GM19193 (cell line): Measurements from ENCODE around the gene ENTPD3.

Experiments used
- POLR2A ChIP-seq: IDR thresholded peaks from 4 replicates; pipeline ENCODE4 v1.6.1; 2011; ENCODE audit not compliant: insufficient read depth, insufficient read length; ENCODE audit errors: extremely low read depth

Gene ENTPD3

DNA sequence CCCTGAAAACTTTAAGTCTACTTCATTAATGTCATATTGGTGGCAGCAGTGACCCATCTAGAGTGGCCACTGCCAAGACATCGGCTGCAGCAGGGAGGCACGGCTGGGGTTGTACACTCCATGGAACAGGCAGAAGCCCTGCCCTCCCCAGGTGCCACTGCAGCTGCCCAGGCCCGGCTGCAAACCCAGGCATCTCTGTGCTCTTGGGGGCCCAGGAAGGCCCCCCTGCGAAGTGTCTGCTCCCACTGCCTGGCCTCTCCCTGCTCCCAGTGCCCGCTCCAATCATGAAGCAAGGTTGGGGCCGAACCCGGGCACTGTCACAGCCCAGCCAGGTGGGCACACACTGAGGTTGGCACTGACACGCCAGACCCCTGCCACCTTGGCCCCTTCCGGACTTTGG is 58.1 kb downstream of the ENTPD3 start:
- no peak for TF ChIP-seq POLR2A

DNA sequence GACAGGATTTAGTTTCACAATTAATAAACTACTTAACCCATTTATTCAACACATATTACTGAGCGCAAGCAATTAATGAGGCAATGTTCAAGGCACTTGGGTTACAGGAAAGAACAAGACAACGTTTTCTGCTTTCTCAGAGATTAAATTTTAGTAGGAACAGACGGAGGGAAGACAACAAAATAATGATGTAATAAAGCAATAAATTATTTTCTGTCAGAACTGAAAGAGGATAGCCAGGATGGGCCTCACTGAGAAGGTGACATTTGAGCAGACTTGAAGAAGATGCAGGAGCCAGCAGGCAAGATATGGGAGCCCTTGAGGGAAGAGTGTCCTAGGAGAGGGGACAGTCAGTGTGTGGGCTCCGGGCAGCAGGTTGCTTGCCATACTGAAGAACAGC is 58.9 kb downstream of the ENTPD3 start:
- no peak for TF ChIP-seq POLR2A

DNA sequence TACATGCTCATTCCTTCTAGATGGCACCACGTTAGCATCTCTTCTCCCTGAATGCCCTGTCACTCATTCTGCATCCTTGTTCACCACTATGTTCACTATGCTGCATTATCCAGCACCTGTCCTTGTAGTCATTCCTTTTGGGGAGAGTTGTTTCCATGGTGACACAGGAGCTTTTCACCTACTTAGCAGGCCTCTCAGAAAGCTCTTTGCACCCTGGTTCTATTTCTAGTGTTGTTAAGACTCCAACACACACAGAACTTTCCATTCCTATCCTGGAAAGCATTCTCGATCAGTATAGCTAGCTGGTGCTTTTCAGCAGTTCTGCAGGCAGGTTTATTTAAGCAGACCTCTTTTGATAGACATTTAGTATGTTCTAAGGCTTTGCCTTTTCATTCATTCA is 63.5 kb downstream of the ENTPD3 start:
- TF ChIP-seq POLR2A: no peak

DNA sequence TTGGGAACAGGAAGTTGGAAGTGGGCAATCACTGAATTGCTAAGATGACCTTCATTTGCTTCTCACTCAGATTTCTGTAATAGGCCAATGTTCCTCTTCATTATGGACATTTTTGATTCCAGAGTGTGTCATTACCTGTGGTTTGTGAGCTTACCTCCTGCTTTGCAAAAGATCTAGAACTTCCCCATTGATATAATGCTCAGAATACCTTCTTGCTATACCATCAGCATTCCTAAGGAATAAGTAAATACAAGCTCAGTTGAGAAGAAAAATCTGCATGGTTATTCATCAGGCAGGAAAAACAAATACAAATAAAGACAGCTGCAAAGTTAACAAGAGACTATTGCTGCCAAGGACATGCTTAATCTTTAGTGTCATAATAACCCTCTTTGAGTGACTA is 64.6 kb downstream of the ENTPD3 start:
- no peak for TF ChIP-seq POLR2A

DNA sequence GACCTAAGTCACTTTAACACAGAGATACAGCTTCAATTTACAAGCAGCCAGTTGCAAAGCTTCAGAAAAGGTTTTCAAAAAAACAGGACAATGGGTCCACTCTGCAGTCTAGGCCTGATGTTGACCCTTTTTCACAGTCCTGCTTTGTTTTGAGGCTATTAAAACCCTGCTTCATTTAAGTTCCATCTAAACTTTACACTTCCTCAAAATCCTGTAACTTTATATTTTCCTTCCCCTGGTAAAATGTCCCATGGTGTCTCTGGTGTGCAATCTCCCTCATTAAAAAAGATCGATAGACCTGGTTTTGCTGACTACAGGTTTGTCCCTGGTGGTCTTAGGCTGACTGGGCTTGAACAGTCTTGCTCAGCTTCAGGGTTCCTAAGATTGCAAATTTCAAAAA is 65.1 kb downstream of the ENTPD3 start:
- TF ChIP-seq POLR2A: no peak

DNA sequence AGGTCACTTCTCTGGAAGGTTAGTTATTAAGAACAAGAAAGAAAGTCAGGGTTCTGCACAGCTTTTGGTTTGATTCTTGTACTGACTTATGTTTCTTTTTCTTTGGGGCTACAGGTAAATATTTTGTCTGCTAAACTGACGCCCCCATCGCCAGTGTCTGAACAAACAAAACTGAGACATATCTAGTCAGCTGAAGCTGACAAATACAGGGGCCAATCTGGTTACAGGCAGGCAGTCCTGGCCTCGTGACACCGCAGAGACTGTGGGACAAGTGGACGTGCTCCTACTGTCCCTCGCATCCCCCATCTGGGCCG is 65.5 kb downstream of the ENTPD3 start:
- TF ChIP-seq POLR2A: no peak

DNA sequence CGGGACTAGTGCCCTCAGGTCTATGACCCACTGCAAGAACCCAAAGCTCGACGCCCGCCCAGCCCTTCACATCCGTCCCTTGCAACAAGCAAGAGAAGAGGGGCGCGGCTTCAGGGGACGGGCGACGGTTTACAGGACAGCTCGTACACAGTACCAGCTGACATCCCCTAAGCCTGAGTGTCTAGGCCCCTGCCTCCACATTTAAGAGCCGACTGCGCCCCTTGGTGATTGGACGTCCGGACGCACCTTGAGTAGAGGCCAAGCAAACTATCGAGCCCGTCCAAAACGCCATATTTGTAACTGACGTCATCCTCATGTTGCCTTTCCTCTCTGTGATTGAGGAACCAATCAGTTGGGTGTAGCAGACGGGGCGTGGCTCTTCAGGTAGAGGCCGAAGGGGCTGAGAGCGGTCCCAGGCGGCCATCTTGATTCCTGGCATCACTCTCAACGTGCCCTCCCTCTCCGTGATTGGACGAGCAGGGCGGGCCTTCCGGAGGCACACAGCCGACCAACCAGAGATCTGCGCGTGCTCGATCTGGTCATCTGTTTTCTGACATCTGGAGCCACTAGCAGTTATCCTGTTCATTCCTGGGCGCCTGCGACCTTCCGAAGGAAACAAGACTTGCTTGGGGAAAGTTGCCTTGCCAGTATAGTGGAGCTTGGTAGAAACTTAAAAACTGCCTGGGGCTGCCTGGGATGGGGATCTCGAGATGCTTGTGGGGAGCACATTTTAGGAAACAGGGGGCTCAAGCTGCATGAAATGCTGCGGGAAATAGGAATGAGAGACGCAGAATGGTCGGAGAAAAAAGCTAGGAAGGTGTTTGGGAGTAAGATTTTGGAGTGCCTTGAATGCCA is 66.1 kb downstream of the ENTPD3 start:
- peak; percentile 81 for TF ChIP-seq POLR2A

DNA sequence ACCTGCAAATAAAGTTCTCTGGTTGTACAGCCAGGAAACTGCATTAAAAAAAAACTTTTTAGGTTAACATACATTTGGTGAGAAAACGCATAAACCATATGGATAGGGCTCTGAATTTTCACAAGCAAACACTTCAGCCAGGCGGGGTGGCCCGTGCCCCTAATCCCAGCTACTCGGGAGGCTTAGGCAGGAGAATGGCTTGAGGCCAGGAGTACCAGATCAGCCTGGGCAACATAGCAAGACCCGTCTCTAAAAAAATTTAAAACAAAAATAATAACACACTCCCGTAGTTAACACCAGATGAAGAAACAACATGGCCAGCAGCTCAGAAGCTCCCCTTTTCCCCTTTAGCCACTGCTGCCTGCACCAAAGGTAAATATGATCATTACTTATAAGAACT is 66.9 kb downstream of the ENTPD3 start:
- TF ChIP-seq POLR2A: no peak

DNA sequence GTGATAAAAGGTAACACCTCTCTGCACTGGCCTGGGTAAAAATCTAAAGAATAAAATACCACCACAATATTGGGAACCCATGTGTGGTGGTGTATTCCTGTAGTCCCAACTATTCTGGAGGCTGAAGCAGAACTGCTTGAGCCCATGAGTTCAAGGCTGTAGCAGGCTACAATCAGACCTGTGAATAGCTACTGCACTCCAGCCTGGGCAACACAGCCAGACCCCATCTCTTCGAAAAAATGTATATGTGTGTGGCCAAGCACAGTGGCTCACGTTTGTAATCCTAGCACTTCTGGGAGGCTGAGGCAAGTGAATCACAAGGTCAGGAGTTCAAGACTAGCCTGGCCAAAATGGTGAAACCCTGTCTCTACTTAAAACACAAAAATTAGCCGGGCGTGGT is 68.3 kb downstream of the ENTPD3 start:
- no peak for TF ChIP-seq POLR2A

DNA sequence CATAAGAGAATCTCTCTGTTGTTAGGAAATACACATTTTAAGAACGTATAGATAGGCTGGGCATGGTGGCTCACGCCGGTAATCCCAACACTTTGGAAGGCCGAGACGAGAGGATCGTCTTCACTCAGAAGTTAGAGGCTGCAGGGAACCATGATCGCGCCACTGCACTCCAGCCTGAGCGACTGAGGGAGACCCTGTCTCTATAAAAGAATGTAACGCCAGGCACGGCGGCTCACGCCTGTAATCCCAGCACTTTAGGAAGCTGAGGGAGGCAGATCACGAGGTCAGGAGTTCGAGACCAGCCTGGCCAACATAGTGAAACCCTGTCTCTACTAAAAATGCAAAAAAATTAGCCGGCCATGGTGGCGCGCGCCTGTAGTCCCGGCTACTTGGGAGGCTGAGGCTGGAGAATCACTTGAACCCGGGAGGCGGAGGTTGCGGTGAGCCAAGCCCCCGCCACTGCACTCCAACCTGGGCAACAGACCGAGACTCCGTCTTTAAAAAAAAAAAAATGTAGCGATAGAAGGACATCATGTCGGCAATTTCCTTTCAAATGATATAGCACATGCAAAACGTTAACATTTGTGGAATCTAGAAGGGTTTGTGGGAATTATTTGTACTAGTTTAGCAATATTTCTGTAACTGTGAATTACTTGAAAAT is 69.4 kb downstream of the ENTPD3 start:
- no peak for TF ChIP-seq POLR2A

DNA sequence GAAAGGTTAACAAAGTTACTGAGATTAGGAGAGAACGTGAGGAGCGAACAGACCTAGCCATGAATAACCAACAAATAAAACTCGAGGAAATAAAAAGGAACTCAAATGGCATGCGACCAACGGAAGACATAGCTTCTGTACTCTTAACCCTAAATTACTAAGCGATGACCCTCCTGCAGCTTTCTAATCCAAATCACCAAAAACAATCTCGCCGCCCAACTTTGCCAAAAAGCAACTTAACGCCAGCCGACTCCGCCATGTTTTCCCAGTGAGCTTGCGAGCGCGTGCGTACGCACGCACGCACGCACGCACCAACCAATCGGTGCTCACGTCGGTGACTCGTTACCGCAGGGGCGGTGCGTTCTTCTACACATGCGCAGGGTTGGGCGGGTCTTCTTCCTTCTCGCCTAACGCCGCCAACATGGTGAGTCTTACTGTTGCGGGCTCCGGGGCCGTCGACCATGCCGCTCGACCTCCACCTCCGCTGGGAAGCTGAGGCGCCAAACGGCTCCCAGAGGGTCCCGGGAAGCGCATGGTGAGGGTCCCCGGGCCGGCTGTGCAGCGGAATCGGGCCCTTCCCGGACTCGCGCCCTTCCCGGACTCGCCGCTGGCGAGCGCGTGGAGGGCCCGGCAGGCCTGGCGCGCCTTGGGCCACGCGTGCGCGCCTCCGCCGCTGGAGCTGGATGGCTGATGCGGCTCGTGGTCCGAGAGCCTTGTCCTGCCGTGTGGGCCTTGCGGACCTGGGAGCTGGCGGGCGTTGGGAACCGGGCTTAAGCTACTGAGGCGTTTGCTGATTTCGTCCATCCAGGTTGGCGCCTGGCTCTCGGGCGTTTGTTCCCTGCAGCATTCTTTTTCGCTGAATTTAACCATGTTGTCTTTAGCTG is 70.2 kb downstream of the ENTPD3 start, which contains the start of gene RPL14:
RPL14 (plus strand) TSS at position 400 of the 884 bp plus-strand sequence; CDS start at position 533, 133 bp downstream.
- peak; percentile 99 for TF ChIP-seq POLR2A

DNA sequence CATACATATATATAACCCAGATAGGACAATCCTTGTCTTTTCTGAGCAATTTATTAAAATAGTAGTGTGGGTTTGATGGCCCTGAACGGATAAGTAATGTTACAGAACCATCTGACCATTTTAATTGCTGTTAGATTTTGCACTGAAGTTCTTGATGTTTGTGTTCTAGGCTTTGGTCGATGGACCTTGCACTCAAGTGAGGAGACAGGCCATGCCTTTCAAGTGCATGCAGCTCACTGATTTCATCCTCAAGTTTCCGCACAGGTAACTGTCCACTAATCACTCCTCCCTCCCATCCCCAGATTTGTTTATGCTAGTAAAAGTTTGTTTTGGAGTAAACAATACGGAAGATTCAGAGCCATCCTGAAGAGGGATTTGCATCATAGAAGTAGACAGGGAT is 71.5 kb downstream of the ENTPD3 start:
- TF ChIP-seq POLR2A: no peak

DNA sequence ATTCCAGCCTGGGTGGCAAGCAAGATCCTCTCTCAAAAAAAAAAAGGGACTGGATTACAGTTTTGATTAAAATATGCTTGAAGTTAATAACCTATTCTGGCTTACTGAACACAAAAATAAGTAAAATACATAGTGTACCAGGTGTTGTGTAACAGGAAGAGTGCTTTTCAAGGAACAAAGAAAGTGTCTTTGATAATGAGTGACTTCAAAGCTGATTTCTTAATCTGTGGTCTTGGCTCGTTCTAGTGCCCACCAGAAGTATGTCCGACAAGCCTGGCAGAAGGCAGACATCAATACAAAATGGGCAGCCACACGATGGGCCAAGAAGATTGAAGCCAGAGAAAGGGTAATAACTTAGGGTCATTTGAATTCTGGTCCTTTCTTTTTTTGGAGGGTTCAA is 74.2 kb downstream of the ENTPD3 start:
- TF ChIP-seq POLR2A: no peak

DNA sequence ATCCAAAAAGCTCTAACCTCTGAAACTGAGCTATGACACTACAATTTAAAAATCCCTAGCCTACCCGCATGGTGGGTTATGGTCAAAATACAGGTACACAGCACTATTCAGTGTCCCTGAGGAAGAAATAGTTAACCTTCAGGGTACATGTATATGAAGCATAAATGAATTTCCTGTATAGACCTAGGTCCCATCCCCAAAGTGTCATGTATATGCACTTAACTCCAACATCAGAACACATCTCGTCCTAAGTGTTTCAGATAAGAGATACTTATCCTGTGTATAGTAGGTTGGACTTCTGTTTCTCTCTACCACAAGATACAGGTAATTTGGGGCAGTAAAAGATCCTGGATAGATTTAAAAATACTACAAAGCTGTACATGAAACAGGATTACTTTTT is 76.6 kb downstream of the ENTPD3 start:
- TF ChIP-seq POLR2A: no peak
